Right lobe of liver (tissue), 6 donors: ENCODE measurements around the gene SLC25A17. TPM values are rescaled to one million over a fixed set of nuclear protein-coding genes. Genes with fewer than 3 reads are reported as not detected.

Source experiments
- ATAC-seq, 4 donors: fragments of 200-7000 bp; cut with Tn5 transposase; one replicate each; pipeline ENCODE4 v1.9.1; 2020; ENCODE audit warnings: mild to moderate bottlenecking in 4 of 4, moderate library complexity in 4 of 4
- DNase-seq, 3 donors: peaks; one replicate each; pipeline ENCODE4 v3.0.0-alpha.2; 2020
- H3K27ac ChIP-seq, 3 donors: fragments of 200-600 bp; one replicate each; pipeline ENCODE4 v1.8.0; 2022
- H3K27me3 ChIP-seq, 2 donors: fragments of 200-600 bp; one replicate each; pipeline ENCODE4 v1.8.0; 2022
- H3K36me3 ChIP-seq, 4 donors: fragments of 200-600 bp; sonication (generic) in 1 of 4; one replicate each; pipeline versions ENCODE4 v1.5.1 to v1.8.0; 2017 to 2022; ENCODE audit warnings: control low read depth in 1 of 4
- H3K4me1 ChIP-seq, 4 donors: fragments of 200-600 bp; sonication (generic) in 1 of 4; one replicate each; pipeline versions ENCODE4 v1.5.1 to v1.8.0; 2017 to 2022; ENCODE audit warnings: control low read depth in 1 of 4
- H3K4me3 ChIP-seq, 3 donors: fragments of 200-600 bp; one replicate each; pipeline ENCODE4 v1.8.0; 2022
- H3K9me3 ChIP-seq, 4 donors: fragments of 200-600 bp; sonication (generic) in 1 of 4; one replicate each; pipeline versions ENCODE4 v1.5.1 to v1.8.0; 2017 to 2022; ENCODE audit warnings: control low read depth in 1 of 4
- CTCF ChIP-seq, 4 donors: fragments of 200-600 bp in 3 of 4; fragments of 450-650 bp in 1 of 4; IDR thresholded peaks; one replicate each; pipeline versions ENCODE4 v1.5.1 to v1.8.0; 2016 to 2022; ENCODE audit warnings: antibody characterized with exemption in 4 of 4, mild to moderate bottlenecking in 2 of 4
- POLR2A ChIP-seq: fragments of 450-650 bp; IDR thresholded peaks from one replicate; pipeline ENCODE4 v1.6.1; 2017; ENCODE audit warnings: antibody characterized with exemption, mild to moderate bottlenecking
- WGBS: methylation state at CpG from one replicate; pipeline ENCODE4 v1.1.6; 2018; ENCODE audit warnings: low coverage, low lambda C conversion rate; ENCODE audit not compliant: insufficient coverage; ENCODE audit errors: missing lambda C conversion rate; 5-methylcytosine and 5-hydroxymethylcytosine counted together
- intact Hi-C, 2 donors: fragments of 100-400 bp; cut with DNase I; formaldehyde crosslinking; loops; one replicate each; pipeline versions ENCODE4 v1.11.2 to v1.14.1; 2022
- total RNA-seq, 6 experiments: library from RNA; depleted of rRNA in 2 of 6; stranded (reverse); fragments of >200 nt in 2 of 6; fragmentation: NEBNext Ultra II Directional in 3 of 6; extraction: Animal tissue kit (Norgen Biotek cat#: 25700) in 3 of 6; gene quantifications; one replicate each; pipeline versions ENCODE4 v1.1.0 to v1.2.4, GENCODE V29; 2016 to 2023
- donor health status: DM: no; HTN: yes; CAD: no.
- donor health status: DM: no; HTN: no; CAD: no.
- donor health status: DM: no; HTN: no; CAD: no.
- donor health status: DM: no; HTN: yes; CAD: no.
- donor health status: DM: no; HTN: yes; CAD: no.

Gene SLC25A17
- total RNA-seq, 6 experiments from 2014 or later, result 10.9 to 15.5 (median 13.0) TPM

GRCh38 chr22:40819599-40820140 is 524 bp upstream of the SLC25A17 start:
- Histone ChIP-seq H3K36me3 (peaks cover 0 to 16% (median 0%) of the 10 kb centered on the region in 4 donors), H3K27me3 (no peaks in the 10 kb centered on the region), H3K4me1 (peaks cover 0 to 29% (median 6%) of the 10 kb centered on the region in 4 donors), H3K4me3 (peak overlapping the region; percentile 86 to 94 (median 94)), H3K27ac (peak overlapping the region; percentile 8 to 69 (median 52)), H3K9me3 (no peaks in the 10 kb centered on the region)
- no peak for DNase-seq
- ATAC-seq, result peak in 3 of 4 donors; percentile 10 to 16 (median 14)
- 4% methylated on average over 4 of the region's 4 CpGs for WGBS
- TF ChIP-seq POLR2A, result no peak
- TF ChIP-seq CTCF (IDR thresholded peaks at IDR 0.05), result no peak
- intact Hi-C loops, result no loop called here

- no peak overlapping the region for H3K27ac ChIP-seq
- H3K9me3 ChIP-seq, result no peaks in the 10 kb centered on the region
- no peak for DNase-seq
- 14% methylated on average over 14 of the region's 14 CpGs for WGBS
- peak overlapping the region; percentile 86 to 94 (median 94) for H3K4me3 ChIP-seq
- H3K36me3 ChIP-seq, result peaks cover 0 to 5% (median under 1%) of the 10 kb centered on the region in 4 donors
- H3K4me1 ChIP-seq, result peaks cover 0 to 29% (median 6%) of the 10 kb centered on the region in 4 donors
- no peak for ATAC-seq
- intact Hi-C loops, result no loop called here
- no peaks in the 10 kb centered on the region for H3K27me3 ChIP-seq
- no peak for TF ChIP-seq CTCF (IDR thresholded peaks at IDR 0.05)
- no peak for TF ChIP-seq POLR2A
These were observed 877 bp downstream of the SLC25A17 start for GRCh38 chr22:40818192-40818746.

GRCh38 chr22:40817737-40818136 is 1.4 kb downstream of the SLC25A17 start:
- TF ChIP-seq POLR2A, result no peak
- no peak for TF ChIP-seq CTCF (IDR thresholded peaks at IDR 0.05)
- peaks cover 0 to 29% (median 6%) of the 10 kb centered on the region in 4 donors for H3K4me1 ChIP-seq
- WGBS, result 98% methylated on average over 4 of the region's 4 CpGs

GRCh38 chr22:40813912-40814315 is 5.2 kb downstream of the SLC25A17 start:
- intact Hi-C loops, result no loop called here
- no peak overlapping the region for H3K4me3 ChIP-seq
- no peaks in the 10 kb centered on the region for H3K27me3 ChIP-seq
- peaks cover 0 to 9% (median 2%) of the 10 kb centered on the region in 4 donors for H3K4me1 ChIP-seq
- ATAC-seq, result no peak
- no peaks in the 10 kb centered on the region for H3K9me3 ChIP-seq
- DNase-seq, result no peak
- no peak overlapping the region for H3K27ac ChIP-seq
- H3K36me3 ChIP-seq, result peaks cover 0 to 1% (median 0%) of the 10 kb centered on the region in 4 donors
- TF ChIP-seq CTCF (IDR thresholded peaks at IDR 0.05), result no peak
- TF ChIP-seq POLR2A, result no peak

More at GRCh38 chr22:40817737-40818136, 1.4 kb downstream of the SLC25A17 start:
- intact Hi-C loops, result no loop called here
- Histone ChIP-seq H3K36me3 (peaks cover 0 to 1% (median 0%) of the 10 kb centered on the region in 4 donors), H3K9me3 (no peaks in the 10 kb centered on the region), H3K27me3 (no peaks in the 10 kb centered on the region), H3K27ac (no peak overlapping the region), H3K4me3 (no peak overlapping the region)
- ATAC-seq (no peak), DNase-seq (no peak)
